Measurements from ENCODE around the gene CD300LG.

DNA sequence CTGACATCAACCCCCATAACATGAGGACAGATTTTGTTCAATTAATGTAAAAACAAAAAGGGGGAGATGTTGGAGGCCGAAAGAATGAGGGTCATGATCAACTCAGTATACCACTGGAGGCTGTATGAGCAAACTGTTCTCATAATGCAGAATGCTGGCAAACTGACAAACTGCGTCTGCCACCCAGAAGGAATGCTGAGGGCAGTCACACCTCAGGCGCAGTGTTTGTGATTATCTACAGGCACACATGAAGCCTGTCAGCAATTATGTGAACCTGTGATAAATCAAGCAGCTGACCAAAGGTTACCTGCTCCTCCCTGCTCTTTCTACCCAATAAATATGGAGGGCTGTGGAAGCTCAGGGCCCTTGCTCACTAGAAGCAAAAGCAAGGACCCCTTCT lies 27.3 kb downstream of the CD300LG start:
- TF ChIP-seq, protein P1, sequence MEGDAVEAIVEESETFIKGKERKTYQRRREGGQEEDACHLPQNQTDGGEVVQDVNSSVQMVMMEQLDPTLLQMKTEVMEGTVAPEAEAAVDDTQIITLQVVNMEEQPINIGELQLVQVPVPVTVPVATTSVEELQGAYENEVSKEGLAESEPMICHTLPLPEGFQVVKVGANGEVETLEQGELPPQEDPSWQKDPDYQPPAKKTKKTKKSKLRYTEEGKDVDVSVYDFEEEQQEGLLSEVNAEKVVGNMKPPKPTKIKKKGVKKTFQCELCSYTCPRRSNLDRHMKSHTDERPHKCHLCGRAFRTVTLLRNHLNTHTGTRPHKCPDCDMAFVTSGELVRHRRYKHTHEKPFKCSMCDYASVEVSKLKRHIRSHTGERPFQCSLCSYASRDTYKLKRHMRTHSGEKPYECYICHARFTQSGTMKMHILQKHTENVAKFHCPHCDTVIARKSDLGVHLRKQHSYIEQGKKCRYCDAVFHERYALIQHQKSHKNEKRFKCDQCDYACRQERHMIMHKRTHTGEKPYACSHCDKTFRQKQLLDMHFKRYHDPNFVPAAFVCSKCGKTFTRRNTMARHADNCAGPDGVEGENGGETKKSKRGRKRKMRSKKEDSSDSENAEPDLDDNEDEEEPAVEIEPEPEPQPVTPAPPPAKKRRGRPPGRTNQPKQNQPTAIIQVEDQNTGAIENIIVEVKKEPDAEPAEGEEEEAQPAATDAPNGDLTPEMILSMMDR (IDR thresholded peaks at IDR 0.05): no peak
- no peak for TF ChIP-seq ZFX (IDR thresholded peaks at IDR 0.05; ENCODE audit: borderline replicate concordance)

Measured in 22Rv1 (cell line).